ENCODE data around the gene KICS2. TPM values are rescaled to one million over a fixed set of nuclear protein-coding genes. Genes with fewer than 3 reads are reported as not detected.

Gene KICS2
- total and polyA plus RNA-seq, 2 of the 13 experiments (the other 11 are each of a cell fraction or from before 2014, with no cell fraction given): 3.5 to 6.6 TPM

- TF ChIP-seq KIAA2018 (CRISPR knock-in tag; IDR thresholded peaks at IDR 0.05; ENCODE audit: borderline replicate concordance) (no peak), FOXO4 (CRISPR knock-in tag; conservative IDR thresholded peaks at IDR 0.05) (no peak), FLYWCH1 (CRISPR knock-in tag; IDR thresholded peaks at IDR 0.05) (no peak), ZMAT3 (CRISPR knock-in tag; conservative IDR thresholded peaks at IDR 0.05) (peak; percentile 68; the same call in 1 of the 2 replicates), ELK4 (CRISPR knock-in tag; IDR thresholded peaks at IDR 0.05; ENCODE audit: borderline replicate concordance) (peak; percentile 69; the same call in 1 of the 2 replicates), ZNF740 (CRISPR knock-in tag; IDR thresholded peaks at IDR 0.05) (peak; percentile 56; the same call in 1 of the 2 replicates), PHF21A (CRISPR knock-in tag; IDR thresholded peaks at IDR 0.05) (no peak), ZNF841 (CRISPR knock-in tag; IDR thresholded peaks at IDR 0.05; ENCODE audit: borderline replicate concordance) (no peak), ATAD3A (CRISPR knock-in tag; IDR thresholded peaks at IDR 0.05) (no peak), RFX5 (IDR thresholded peaks at IDR 0.05; ENCODE audit: low read depth, low read length) (no peak; the same call in none of the 2 replicates), IRF9 (CRISPR knock-in tag; IDR thresholded peaks at IDR 0.05; ENCODE audit: borderline replicate concordance) (no peak; the same call in 1 of the 2 replicates), ZNF317 (CRISPR knock-in tag; IDR thresholded peaks at IDR 0.05) (peak; percentile 58; the same call in 1 of the 2 replicates)
- TF ChIP-seq, protein P1, sequence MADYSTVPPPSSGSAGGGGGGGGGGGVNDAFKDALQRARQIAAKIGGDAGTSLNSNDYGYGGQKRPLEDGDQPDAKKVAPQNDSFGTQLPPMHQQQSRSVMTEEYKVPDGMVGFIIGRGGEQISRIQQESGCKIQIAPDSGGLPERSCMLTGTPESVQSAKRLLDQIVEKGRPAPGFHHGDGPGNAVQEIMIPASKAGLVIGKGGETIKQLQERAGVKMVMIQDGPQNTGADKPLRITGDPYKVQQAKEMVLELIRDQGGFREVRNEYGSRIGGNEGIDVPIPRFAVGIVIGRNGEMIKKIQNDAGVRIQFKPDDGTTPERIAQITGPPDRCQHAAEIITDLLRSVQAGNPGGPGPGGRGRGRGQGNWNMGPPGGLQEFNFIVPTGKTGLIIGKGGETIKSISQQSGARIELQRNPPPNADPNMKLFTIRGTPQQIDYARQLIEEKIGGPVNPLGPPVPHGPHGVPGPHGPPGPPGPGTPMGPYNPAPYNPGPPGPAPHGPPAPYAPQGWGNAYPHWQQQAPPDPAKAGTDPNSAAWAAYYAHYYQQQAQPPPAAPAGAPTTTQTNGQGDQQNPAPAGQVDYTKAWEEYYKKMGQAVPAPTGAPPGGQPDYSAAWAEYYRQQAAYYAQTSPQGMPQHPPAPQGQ (CRISPR knock-in tag; IDR thresholded peaks at IDR 0.05; ENCODE audit: borderline replicate concordance): no peak
These were observed at the start of gene KICS2 (continued) for GRCh38 chr12:64222009-64222765.
